ENCODE data around the gene LRRC75B.
"Not testable (repeated sequence)": the region's sequence is repeated elsewhere in the genome, so short reads cannot be mapped to it uniquely, and the experiment has no call there.

DNA sequence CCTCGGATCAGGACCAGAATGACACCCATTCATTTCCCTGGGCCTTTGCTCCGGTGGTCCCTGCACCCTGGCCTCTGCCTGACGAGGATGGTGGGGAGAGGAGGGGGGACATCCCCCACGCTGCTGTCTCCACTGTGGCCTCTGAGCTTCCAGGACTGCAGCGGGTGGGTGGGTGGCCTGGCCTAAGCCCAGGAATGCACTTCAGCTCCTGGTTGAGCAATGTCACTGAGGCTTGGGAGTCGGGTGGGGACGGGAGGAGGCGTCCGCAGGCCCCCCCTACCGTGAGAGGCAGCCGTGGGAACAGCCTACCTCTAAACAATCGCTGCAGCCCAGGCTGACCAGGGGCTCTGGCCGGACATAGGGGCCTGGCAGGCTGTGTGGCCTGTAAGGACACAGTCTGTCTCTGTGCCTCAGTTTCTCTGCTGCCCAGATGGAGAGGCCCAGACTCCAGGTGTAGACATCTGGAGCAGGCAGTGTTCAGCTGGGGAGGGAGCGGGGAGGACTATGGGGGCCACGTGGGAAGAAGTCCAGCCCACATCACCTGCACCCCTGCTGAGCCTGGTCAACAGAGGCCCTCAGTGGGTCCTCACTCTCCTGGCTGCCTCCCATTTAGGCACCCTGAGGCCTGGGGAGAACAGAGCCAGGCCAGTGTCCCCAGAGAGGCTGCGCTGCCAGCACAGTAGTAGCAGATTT lies 38.7 kb upstream of the LRRC75B start:
- TF ChIP-seq, protein P1, sequence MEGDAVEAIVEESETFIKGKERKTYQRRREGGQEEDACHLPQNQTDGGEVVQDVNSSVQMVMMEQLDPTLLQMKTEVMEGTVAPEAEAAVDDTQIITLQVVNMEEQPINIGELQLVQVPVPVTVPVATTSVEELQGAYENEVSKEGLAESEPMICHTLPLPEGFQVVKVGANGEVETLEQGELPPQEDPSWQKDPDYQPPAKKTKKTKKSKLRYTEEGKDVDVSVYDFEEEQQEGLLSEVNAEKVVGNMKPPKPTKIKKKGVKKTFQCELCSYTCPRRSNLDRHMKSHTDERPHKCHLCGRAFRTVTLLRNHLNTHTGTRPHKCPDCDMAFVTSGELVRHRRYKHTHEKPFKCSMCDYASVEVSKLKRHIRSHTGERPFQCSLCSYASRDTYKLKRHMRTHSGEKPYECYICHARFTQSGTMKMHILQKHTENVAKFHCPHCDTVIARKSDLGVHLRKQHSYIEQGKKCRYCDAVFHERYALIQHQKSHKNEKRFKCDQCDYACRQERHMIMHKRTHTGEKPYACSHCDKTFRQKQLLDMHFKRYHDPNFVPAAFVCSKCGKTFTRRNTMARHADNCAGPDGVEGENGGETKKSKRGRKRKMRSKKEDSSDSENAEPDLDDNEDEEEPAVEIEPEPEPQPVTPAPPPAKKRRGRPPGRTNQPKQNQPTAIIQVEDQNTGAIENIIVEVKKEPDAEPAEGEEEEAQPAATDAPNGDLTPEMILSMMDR (IDR thresholded peaks at IDR 0.05), result not testable (repeated sequence)
- TF ChIP-seq POLR2A (IDR thresholded peaks at IDR 0.05), result not testable (repeated sequence)
